GM12891 (cell line): Measurements from ENCODE around the gene RGCC.

ENCODE experiments used
- POLR2A ChIP-seq: IDR thresholded peaks from 2 replicates; pipeline ENCODE4 v1.6.1; 2011; ENCODE audit warnings: low read depth, low read length, control low read depth
- POLR2AphosphoS5 ChIP-seq: IDR thresholded peaks from 2 replicates; pipeline ENCODE4 v1.6.1; 2011; ENCODE audit warnings: low read depth, low read length, control low read depth
- TAF1 ChIP-seq: IDR thresholded peaks from 2 replicates; pipeline ENCODE4 v1.6.1; 2011; ENCODE audit warnings: low read depth, low read length, control low read depth

GRCh38 chr13:41408746-41409145 is 48.6 kb upstream of the RGCC start:
- TF ChIP-seq POLR2A: no peak
- TF ChIP-seq POLR2AphosphoS5: no peak
- TF ChIP-seq TAF1: no peak
